HG02759 (cell line): ENCODE measurements around the gene ZFYVE21.
"Not testable (repeated sequence)": the region's sequence is repeated elsewhere in the genome, so short reads cannot be mapped to it uniquely, and the experiment has no call there.

Experiments
- ATAC-seq: cut with Tn5 transposase; IDR thresholded peaks from one replicate; pipeline ENCODE4 v1.9.1; 2021; ENCODE audit warnings: mild to moderate bottlenecking, moderate library complexity; ENCODE audit not compliant: unreplicated experiment

Gene ZFYVE21

DNA sequence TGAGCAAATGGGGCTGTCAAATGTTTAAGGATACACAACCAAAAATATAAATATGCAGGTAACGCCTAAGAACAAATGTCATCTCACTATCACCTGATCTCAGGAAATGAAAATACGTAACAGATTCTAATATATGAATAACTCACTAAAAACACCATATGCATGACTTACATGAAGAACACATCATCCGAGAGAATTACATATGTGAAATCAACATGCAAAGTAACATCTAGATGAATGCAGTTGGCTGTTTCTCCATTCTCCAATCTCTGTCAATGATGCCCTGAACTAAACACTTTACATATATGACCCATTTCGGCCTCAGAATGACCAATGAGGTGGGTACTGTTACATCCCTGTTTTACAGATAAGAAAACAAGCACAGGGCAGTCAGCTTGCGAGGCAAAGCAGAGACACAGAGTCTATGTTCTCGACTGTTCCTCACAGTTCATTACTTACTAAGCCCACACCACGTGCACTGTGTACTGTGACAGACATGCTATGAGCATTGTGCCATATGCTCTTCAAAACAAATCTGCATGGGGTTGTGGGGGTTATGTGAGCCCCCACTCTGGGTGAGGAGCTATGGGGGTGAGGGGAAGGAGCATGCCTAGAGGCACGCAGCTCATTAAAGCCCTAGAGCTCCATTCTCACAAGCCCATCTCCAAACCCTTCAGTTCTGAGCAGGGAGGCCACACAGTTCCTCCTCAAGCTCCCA lies 42.6 kb downstream of the ZFYVE21 start:
- no peak for ATAC-seq

DNA sequence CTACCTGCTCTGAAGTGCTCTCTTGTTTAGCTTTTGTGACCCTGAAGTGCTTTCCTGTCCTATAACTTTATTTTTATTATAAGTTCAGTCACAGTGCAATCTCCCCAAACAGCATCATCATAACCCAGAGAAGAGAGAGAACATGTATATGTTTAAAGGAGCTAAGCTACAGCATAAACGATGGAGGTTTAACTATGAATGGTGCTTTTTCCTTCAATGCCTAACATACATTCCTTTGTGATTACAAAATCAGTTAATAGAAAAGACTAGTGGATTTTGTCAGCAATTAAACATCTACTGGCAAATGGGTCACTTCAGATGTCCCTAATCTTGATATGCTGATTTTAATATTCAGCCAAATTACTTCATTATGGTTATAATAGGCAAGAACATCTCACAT lies 46.4 kb downstream of the ZFYVE21 start:
- ATAC-seq = no peak

DNA sequence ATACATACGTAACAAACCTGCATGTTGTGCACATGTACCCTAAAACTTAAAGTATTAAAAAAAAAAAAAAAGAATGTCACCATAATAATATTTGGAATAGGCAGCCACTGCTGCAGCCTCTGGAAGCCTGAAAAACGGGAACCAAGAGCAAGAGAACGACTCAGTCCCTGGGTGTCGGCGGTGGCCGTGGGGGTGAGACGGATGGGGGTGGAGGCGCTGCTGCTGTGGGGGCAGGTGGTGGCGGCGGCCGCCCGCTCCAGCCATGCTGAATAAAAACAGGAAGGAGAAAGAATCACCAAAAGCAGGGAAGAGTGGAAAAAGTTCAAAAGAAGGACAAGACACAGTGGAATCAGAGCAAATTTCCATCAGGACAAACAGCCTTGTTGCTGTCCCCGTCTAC lies 46.9 kb downstream of the ZFYVE21 start:
- no peak for ATAC-seq

DNA sequence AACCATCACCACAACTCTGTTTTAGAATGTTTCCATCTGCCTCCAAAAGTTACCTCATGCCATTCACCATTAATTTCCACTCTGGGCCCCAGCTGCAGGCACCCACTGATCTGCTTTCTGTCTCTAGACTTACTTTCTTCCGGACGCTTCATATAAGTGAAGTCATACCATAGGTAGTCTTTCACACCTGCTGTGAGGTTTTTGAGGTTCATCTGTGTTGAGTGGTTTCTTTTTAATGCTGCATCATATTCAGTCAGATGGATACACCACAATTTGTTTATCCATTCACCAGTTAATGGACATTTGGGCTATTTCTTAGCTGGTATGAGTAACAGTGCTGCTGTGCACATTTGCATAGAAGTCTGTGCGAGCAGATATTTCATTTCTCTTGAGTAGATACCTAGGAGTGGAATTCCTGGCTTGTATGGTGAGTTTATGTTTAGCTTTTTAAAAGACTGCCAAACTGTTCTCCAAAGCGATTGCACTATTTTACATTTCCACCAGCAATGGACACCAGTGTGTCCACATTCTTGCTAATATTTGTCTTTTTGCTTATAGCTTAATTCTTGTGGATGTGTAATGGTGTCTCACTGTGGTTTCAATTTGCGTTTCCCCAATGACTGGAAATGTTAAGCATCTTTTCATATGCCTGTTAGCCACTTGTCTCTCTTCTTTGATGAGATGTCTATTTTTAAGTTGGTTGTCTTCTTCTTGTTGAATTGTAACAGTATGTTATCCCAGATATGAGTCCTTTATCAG lies 48.3 kb downstream of the ZFYVE21 start:
- ATAC-seq = peak; percentile 50

DNA sequence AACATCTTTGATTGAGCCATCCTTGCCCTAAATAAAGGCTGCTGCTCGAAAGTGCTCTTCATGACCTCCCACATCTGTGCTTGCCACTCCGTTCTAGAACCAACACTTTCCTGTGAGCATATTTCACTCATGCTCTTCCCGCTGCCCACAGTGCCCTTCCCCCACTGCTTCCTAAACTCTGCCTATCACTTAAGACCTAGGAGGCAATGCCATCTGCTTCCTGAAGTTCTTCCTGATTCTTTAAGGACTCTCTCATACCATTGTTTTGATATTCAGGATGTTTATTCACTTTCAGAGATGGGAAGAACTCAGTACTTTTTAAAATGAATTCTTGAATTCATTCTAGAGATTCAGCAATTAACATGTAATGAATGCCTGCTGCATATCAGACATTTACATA lies 49.9 kb downstream of the ZFYVE21 start:
- ATAC-seq = no peak

DNA sequence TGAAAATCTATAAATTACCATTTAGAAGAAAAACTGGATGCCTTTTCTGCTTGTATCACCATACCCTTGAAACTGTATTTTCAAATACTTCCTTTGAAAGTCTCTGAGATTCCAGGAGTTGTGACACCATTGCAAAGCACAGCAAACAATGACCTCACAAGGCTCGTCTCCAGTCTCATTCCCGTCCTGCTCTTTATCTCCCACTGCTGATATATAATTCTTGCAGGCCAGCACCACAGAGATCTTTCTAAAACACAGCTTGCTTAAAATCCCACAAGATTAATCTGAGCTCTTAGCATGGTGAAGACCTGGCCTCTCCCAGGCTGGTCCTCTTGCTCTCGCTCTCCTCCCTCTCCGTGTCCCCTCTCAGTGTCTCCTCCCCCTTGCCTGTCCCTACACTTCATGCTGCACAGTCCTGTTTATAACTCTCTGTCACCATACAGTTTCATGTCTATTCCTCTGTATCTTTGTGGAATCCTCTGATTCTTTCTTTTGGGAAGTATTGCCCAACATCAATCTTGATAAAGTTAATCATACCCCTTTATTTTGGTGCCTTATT lies 51.8 kb downstream of the ZFYVE21 start:
- ATAC-seq = no peak

DNA sequence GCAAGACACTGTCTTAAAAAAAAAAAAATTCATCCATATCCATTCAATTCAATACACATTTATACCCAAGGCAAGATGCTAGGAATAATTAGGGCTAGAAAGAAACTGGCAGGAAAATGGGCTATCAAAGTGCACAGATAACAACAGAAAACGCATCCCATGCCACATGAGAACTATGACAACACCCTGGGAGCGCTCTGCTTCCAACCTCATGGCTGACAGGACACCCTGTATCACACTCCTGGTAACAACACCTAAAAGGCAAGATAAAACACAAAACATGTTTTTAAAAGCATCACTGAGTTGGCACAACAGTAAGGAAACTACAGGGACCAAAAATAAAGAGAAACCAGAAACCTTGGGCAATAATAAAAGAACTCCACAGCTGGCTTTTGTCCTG lies 54.9 kb downstream of the ZFYVE21 start:
- no peak for ATAC-seq

DNA sequence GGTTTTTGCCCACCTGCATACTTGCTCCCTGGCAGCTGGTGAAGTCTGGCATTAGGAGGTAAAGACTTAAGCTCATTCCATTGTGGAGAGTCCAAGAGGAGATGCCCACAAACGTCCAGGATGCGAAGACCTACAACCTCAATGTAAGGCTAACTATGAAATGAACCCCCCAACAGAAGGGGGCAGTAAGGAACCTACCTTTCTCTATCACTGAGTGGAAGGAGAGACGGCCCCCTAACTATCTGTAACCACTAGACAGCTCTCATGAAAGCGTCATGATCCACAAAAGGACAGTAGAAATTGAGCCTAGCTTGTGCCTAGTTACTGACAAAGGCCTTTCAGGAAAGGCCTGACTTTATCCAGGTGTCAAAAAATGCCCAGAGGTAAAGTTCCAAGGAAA lies 55.3 kb downstream of the ZFYVE21 start:
- ATAC-seq = no peak

DNA sequence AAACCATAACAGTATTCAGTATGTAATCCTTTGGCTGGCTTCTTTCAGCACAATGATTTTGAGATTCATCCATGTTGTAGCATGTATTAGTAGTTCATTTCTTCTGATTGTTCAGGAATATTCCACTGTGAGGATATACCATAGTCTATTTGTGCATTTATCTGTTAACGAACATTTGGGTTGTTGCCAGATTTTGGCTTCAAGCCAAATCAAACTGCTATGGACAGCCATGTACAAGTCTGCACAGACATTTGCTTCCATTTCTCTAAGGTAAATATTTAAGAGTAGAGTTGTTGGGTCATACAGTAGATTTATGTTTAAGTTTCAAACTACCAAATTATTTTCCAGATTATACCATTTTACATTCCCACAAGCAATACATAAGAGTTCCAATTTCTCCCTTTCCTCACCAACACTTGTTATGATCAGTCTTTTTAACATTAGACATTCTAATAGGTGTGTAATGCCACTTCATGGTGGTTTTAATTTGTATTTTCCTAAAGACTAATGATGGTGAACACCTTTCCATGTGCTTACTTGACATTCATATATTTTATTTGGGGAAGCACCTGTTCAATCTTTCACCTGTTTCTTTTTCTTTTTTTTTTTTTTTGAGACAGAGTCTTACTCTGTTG lies 56.6 kb downstream of the ZFYVE21 start:
- no peak for ATAC-seq

DNA sequence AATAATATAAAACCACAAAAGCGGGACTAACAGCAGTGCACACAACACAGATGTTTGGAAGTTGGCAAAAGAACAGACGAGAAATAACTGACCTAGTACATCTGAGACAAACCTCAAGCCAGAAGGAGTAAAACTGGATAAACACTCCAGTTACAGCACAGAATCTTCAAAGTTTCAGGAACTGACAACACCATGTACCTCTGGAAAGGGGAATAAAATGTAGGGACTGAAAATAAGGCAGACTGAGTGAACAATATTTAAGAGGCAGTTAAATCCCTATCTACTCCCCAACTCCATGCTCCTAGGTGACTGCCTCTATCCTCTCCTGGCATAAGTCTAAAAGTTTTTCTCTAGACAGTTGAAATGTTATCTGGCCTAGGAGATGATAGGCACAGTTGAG lies 57.9 kb downstream of the ZFYVE21 start:
- ATAC-seq = no peak

DNA sequence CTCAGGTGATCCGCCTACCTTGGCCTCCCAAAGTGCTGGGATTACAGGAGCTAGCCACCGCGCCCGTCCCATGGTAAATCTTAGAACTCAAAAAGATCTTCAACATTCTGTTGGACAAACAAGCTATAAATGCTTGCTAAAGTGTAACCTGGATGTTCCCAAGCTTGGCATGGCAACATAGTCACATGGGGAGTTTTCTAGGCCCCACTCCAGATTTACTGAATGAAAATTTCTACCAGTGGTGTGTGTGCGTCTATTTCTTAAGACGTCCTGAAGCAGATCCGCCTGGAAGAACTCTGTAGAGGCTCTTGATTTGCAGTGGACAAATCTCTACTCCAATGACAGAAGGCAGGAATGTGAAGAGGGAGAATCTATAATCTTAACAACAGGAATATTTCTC lies 59.9 kb downstream of the ZFYVE21 start:
- no peak for ATAC-seq

DNA sequence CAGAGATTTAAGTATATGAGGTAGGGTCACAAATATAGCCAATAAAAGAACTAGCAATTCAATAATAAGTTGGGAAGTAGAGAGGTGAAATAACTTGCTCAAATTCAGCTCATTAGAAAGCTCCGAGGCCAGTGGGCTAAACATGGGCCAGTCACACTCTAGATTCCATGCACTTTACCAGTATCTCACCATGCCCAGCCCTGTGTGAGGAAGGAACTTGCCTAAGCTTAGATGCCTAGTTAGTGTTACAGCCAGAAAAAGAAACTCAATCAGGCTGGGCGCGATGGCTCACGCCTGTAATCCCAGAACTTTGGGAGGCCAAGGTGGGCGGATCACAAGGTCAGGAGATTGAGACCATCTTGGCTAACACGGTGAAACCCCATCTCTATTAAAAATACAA lies 60.7 kb downstream of the ZFYVE21 start:
- not testable (repeated sequence) for ATAC-seq

DNA sequence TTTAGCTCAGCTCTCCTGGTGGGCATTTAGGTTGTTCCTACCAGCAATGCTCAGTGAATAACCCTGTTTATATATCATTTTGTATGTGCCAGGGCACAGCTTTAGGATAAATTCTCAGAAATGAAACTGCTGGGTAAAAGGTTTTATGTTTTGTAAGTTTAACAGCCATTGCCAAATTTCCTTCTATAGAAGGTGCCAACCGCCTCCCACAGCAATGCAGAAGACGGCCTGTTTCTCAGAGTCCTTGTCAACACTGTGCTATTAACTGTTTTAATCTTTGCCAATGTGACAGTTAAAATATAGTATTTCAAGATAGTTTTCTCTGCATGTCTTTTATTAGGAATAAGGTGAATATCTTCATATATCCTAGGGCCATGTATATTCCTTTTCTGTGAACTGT lies 66.8 kb downstream of the ZFYVE21 start:
- no peak for ATAC-seq
